IMR-90 (cell line): Measurements from ENCODE around the gene COL1A1. TPM values are rescaled to one million over a fixed set of nuclear protein-coding genes. Genes with fewer than 3 reads are reported as not detected.
A peak's percentile ranks its signal among the peaks of the same experiment; 100 is the strongest.

Experiments
- ATAC-seq: fragments of 200-7000 bp; cut with Tn5 transposase; 2 replicates; pipeline ENCODE4 v1.9.1; 2020; ENCODE audit warnings: low read depth, mild to moderate bottlenecking, moderate library complexity
- BruUV-seq: library from RNA; stranded (reverse); fragments of 400-500 nt; replicated peaks from 2 replicates; lab custom pipeline; 2021; lab: Mats Ljungman, UMichigan
- CTCF ChIA-PET: fragments of 300-600 bp; formaldehyde crosslinking; extraction: SDS; loops from one replicate; lab custom pipeline; 2021; ENCODE audit warnings: antibody characterized with exemption; lab: Yijun Ruan, JAX
- POLR2A ChIA-PET: fragments of 300-600 bp; sonication (Branson Sonifier 250); formaldehyde crosslinking; loops from one replicate; lab custom pipeline; 2022; ENCODE audit warnings: antibody characterized with exemption; ENCODE audit not compliant: unreplicated experiment; lab: Charles Lee
- DNase-seq: peaks from one replicate; pipeline ENCODE4 v3.0.0; 2013
- H2AFZ ChIP-seq: replicated peaks from 2 replicates; pipeline ENCODE3; 2013; ENCODE audit warnings: low read length, mild to moderate bottlenecking; ENCODE audit not compliant: poor library complexity
- H2AK5ac ChIP-seq: 2 replicates; pipeline ENCODE4 v1.6.1; 2013; ENCODE audit warnings: low read depth, low read length, inconsistent platforms
- H2AK9ac ChIP-seq: replicated peaks from 2 replicates; pipeline ENCODE3; 2013; ENCODE audit warnings: mild to moderate bottlenecking, low read depth, low read length, moderate library complexity; ENCODE audit not compliant: poor library complexity
- H2BK120ac ChIP-seq: 2 replicates; pipeline ENCODE4 v1.6.1; 2013; ENCODE audit warnings: low read depth, low read length, inconsistent platforms
- H2BK15ac ChIP-seq: 3 replicates; pipeline ENCODE4 v1.6.1; 2013; ENCODE audit warnings: low read depth, low read length, inconsistent platforms
- H2BK20ac ChIP-seq: 2 replicates; pipeline ENCODE4 v1.6.1; 2013; ENCODE audit warnings: low read depth, mild to moderate bottlenecking, inconsistent platforms, low read length, moderate library complexity
- H2BK5ac ChIP-seq: 2 replicates; pipeline ENCODE4 v1.6.1; 2013; ENCODE audit warnings: mild to moderate bottlenecking, low read depth, low read length, inconsistent platforms; ENCODE audit not compliant: poor library complexity, severe bottlenecking
- H3K14ac ChIP-seq: replicated peaks from 2 replicates; pipeline ENCODE4 v1.6.1; 2013; ENCODE audit warnings: low read depth, low read length, inconsistent platforms
- H3K18ac ChIP-seq: 2 replicates; pipeline ENCODE4 v1.6.1; 2013; ENCODE audit warnings: low read depth, low read length, control low read depth
- H3K23ac ChIP-seq: 2 replicates; pipeline ENCODE4 v1.6.1; 2013; ENCODE audit warnings: low read depth, low read length, inconsistent platforms
- H3K27ac ChIP-seq: 2 replicates; pipeline ENCODE4 v1.5.1; 2013; ENCODE audit warnings: mild to moderate bottlenecking, control low read depth, low read length; ENCODE audit not compliant: insufficient read depth
- H3K27me3 ChIP-seq: 2 replicates; pipeline ENCODE4 v1.6.1; 2013; ENCODE audit warnings: low read length; ENCODE audit not compliant: control insufficient read depth, insufficient read depth
- H3K36me3 ChIP-seq: 2 replicates; pipeline ENCODE4 v1.6.1; 2013; ENCODE audit warnings: low read length, mixed read lengths; ENCODE audit not compliant: control insufficient read depth, insufficient read depth
- H3K4ac ChIP-seq: 2 replicates; pipeline ENCODE4 v1.6.1; 2013; ENCODE audit warnings: low read depth, low read length, inconsistent platforms
- H3K4me1 ChIP-seq: 2 replicates; pipeline ENCODE4 v1.6.1; 2013; ENCODE audit warnings: low read length, mixed read lengths; ENCODE audit not compliant: control insufficient read depth, insufficient read depth
- H3K4me2 ChIP-seq: 2 replicates; pipeline ENCODE4 v1.6.1; 2013; ENCODE audit warnings: low read depth, mild to moderate bottlenecking, control low read depth, low read length, moderate library complexity
- H3K4me3 ChIP-seq: 2 replicates; pipeline ENCODE4 v1.5.1; 2013; ENCODE audit warnings: low read depth, mild to moderate bottlenecking, control low read depth, low read length, moderate library complexity; ENCODE audit not compliant: insufficient read depth
- H3K56ac ChIP-seq: 2 replicates; pipeline ENCODE4 v1.6.1; 2013; ENCODE audit warnings: low read length, inconsistent platforms; ENCODE audit not compliant: insufficient read depth; ENCODE audit errors: extremely low read depth
- H3K79me1 ChIP-seq, 2 experiments: 2 replicates each; pipeline ENCODE4 v1.6.1; 2013; ENCODE audit warnings: low read length in 2 of 2, inconsistent platforms in 1 of 2, low read depth in 1 of 2
- H3K9ac ChIP-seq: 2 replicates; pipeline ENCODE4 v1.6.1; 2013; ENCODE audit warnings: low read depth, low read length, control low read depth
- H3K9me1 ChIP-seq: 2 replicates; pipeline ENCODE4 v1.6.1; 2013; ENCODE audit warnings: low read length, inconsistent platforms; ENCODE audit not compliant: insufficient read depth
- H3K9me3 ChIP-seq: 2 replicates; pipeline ENCODE4 v1.6.1; 2013; ENCODE audit warnings: low read length; ENCODE audit not compliant: control insufficient read depth, insufficient read depth
- H4K20me1 ChIP-seq: 2 replicates; pipeline ENCODE4 v1.6.1; 2013; ENCODE audit warnings: low read length, inconsistent platforms; ENCODE audit not compliant: insufficient read depth
- H4K5ac ChIP-seq: 2 replicates; pipeline ENCODE4 v1.6.1; 2013; ENCODE audit warnings: mild to moderate bottlenecking, low read depth, low read length, control low read depth
- H4K8ac ChIP-seq, 2 experiments: 2 replicates each; pipeline ENCODE4 v1.6.1; 2013; ENCODE audit warnings: low read depth in 2 of 2, low read length in 2 of 2, control low read depth in 1 of 2, inconsistent platforms in 1 of 2
- H4K91ac ChIP-seq: 2 replicates; pipeline ENCODE4 v1.6.1; 2013; ENCODE audit warnings: low read depth, low read length, inconsistent platforms; ENCODE audit not compliant: insufficient read depth
- CEBPB ChIP-seq: IDR thresholded peaks from 2 replicates; pipeline ENCODE4 v1.6.1; 2012; ENCODE audit warnings: low read depth, low read length, improper control_type of control experiment
- CHD1 ChIP-seq: IDR thresholded peaks from 2 replicates; pipeline ENCODE4 v1.6.1; 2012; ENCODE audit warnings: low read depth, low read length, improper control_type of control experiment
- CTCF ChIP-seq: conservative IDR thresholded peaks from 2 replicates; pipeline ENCODE4 v1.5.1; 2012; ENCODE audit warnings: mild to moderate bottlenecking, low read depth, low read length, improper control_type of control experiment
- ELK1 ChIP-seq: fragments of 150-350 bp; IDR thresholded peaks from 2 replicates; pipeline ENCODE4 v1.6.1; 2016; ENCODE audit warnings: low read depth, mild to moderate bottlenecking, low read length, moderate library complexity, borderline replicate concordance
- MAFK ChIP-seq: IDR thresholded peaks from 2 replicates; pipeline ENCODE4 v1.6.1; 2012; ENCODE audit warnings: low read depth, low read length, improper control_type of control experiment
- NFE2L2 ChIP-seq: fragments of 150-350 bp; IDR thresholded peaks from 2 replicates; pipeline ENCODE4 v1.6.1; 2016; ENCODE audit warnings: low read depth, mild to moderate bottlenecking, low read length
- RAD21 ChIP-seq: IDR thresholded peaks from 2 replicates; pipeline ENCODE4 v1.6.1; 2012; ENCODE audit warnings: low read length, improper control_type of control experiment
- RCOR1 ChIP-seq: IDR thresholded peaks from 2 replicates; pipeline ENCODE4 v1.6.1; 2012; ENCODE audit warnings: mild to moderate bottlenecking, low read length, improper control_type of control experiment; ENCODE audit not compliant: insufficient replicate concordance
- RFX5 ChIP-seq: IDR thresholded peaks from 2 replicates; pipeline ENCODE4 v1.8.0; 2012; ENCODE audit warnings: low read depth, mild to moderate bottlenecking, low read length, moderate library complexity
- SMC3 ChIP-seq: fragments of 150-350 bp; IDR thresholded peaks from 2 replicates; pipeline ENCODE4 v1.6.1; 2016; ENCODE audit warnings: low read depth, mild to moderate bottlenecking, antibody characterized with exemption, low read length, moderate library complexity
- WGBS, 2 experiments: methylation state at CpG; one replicate each; pipeline versions ENCODE4 v1.1.5 to v1.1.7; 2013; ENCODE audit warnings: missing lambda C conversion rate in 2 of 2; ENCODE audit not compliant: insufficient read length in 1 of 2; ENCODE audit errors: extremely low coverage in 2 of 2; 5-methylcytosine and 5-hydroxymethylcytosine counted together
- dilution Hi-C: fragments of 300-500 bp; cut with HindIII; formaldehyde crosslinking; loops from one replicate; pipeline ENCODE4 v1.14.3; 2018; ENCODE audit warnings: low sequenced_read_pairs; ENCODE audit not compliant: unreplicated experiment
- in situ Hi-C: fragments of 300-500 bp; cut with MboI; formaldehyde crosslinking; loops from 3 replicates; pipeline ENCODE4 v1.14.3; 2019; ENCODE audit warnings: low sequenced_read_pairs, inconsistent platforms, mixed read lengths
- intact Hi-C: fragments of 100-400 bp; cut with micrococcal nuclease; formaldehyde crosslinking; loops from 2 replicates; pipeline ENCODE4 v1.10.0; 2022
- polyA plus RNA-seq, 3 experiments: library from polyadenylated mRNA; depleted of rRNA; stranded (reverse); fragments of >200 nt; gene quantifications; 2 replicates each; pipeline ENCODE4 v1.2.3, GENCODE V29; 2012; ENCODE audit warnings: low replicate concordance in 1 of 3
- total RNA-seq: library from RNA; depleted of rRNA; stranded (reverse); fragments of >200 nt; gene quantifications from 2 replicates; pipeline ENCODE4 v1.2.3, GENCODE V29; 2012

COL1A1 gene
- total and polyA plus RNA-seq, 2 of the 4 experiments (the other 2 are of a cell fraction) = 2,180 to 4,350 TPM

- dilution Hi-C loops = no loop called here
- Histone ChIP-seq H3K4me2 (no peak overlapping the region), H3K36me3 (no peaks in the 10 kb centered on the region), H3K4me3 (no peak overlapping the region), H2BK15ac (no peak overlapping the region; the same call in 2 of the 3 replicates), H2AFZ (no peak overlapping the region), H3K4me1 (peaks cover 9% of the 10 kb centered on the region; the same call in 1 of the 2 replicates), H4K91ac (no peak overlapping the region), H3K23ac (no peak overlapping the region), H2AK5ac (no peak overlapping the region), H3K27ac (no peak overlapping the region), H3K9ac (no peak overlapping the region), H3K27me3 (no peaks in the 10 kb centered on the region), H3K18ac (no peak overlapping the region), H3K9me3 (no peaks in the 10 kb centered on the region; the same call in 1 of the 2 replicates), H4K5ac (no peak overlapping the region), H3K9me1 (peaks cover 5% of the 10 kb centered on the region), H4K8ac (no peak overlapping the region), H3K4ac (no peak overlapping the region), H4K20me1 (no peaks in the 10 kb centered on the region), H3K79me1 (no peaks in the 10 kb centered on the region; a peak in 1 of 4 replicates), H2BK5ac (no peak overlapping the region), H2AK9ac (no peak overlapping the region), H2BK120ac (no peak overlapping the region), H3K14ac (no peak overlapping the region), H2BK20ac (no peak overlapping the region), H3K56ac (no peak overlapping the region)
- POLR2A ChIA-PET = no interaction called here
- no CpG with 5 or more reads among the region's 1 CpG for WGBS, 2 experiments
- ATAC-seq (no peak; the same call in 1 of the 2 replicates), DNase-seq (peak; percentile 81)
- in situ Hi-C loops = no loop called here
- TF ChIP-seq ELK1 = no peak
- no peak for TF ChIP-seq CTCF
- TF ChIP-seq NFE2L2 = no peak
- TF ChIP-seq CHD1 = no peak
- TF ChIP-seq MAFK = no peak
- no peak for TF ChIP-seq RFX5
- TF ChIP-seq SMC3 = no peak
- no peak for TF ChIP-seq RCOR1
- TF ChIP-seq CEBPB = no peak
- no peak for TF ChIP-seq RAD21
- BruUV-seq = no TSS peak
- intact Hi-C loops = no loop called here
- CTCF ChIA-PET = no interaction called here
Observed at GRCh38 chr17:50240851-50241250, 39.4 kb upstream of the COL1A1 start.
